GM12874 (cell line): ENCODE data around the gene NAV2.

Source experiments
- TF ChIP-seq, protein P1 (sequence below): IDR thresholded peaks from 2 replicates; pipeline ENCODE4 v1.5.1; 2011; ENCODE audit warnings: low read depth, mild to moderate bottlenecking, control low read depth, low read length, moderate library complexity; ENCODE audit not compliant: insufficient read depth

NAV2 gene

DNA sequence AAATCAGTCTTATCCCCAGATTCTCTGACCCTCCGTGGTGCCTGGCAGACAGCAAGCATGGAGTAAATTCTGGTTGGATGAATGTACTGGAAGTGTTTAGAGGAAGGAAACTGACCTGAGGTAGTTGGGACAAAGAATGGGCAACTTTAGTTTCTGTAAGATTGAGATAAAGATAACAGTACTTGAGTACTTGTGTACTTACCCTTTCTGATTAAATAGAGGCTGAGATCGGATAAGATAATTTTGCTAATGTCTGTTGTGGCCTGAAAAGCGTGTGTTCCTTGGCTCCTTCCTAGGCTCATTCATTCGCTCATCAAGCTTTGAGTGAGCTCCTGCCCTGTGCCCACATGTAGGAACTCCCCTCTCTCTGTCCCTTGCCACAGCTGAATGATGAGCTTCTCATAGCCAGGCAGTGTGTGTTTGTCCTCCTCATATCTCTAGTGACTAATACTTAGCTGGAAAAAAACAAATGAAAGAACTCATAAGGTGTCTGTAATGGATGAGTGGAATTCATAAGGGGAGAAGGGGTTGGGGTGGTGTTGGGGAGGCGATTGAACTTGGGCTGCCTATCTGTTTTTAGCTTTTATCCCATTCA is 329.5 kb downstream of the NAV2 start:
- TF ChIP-seq, protein P1, sequence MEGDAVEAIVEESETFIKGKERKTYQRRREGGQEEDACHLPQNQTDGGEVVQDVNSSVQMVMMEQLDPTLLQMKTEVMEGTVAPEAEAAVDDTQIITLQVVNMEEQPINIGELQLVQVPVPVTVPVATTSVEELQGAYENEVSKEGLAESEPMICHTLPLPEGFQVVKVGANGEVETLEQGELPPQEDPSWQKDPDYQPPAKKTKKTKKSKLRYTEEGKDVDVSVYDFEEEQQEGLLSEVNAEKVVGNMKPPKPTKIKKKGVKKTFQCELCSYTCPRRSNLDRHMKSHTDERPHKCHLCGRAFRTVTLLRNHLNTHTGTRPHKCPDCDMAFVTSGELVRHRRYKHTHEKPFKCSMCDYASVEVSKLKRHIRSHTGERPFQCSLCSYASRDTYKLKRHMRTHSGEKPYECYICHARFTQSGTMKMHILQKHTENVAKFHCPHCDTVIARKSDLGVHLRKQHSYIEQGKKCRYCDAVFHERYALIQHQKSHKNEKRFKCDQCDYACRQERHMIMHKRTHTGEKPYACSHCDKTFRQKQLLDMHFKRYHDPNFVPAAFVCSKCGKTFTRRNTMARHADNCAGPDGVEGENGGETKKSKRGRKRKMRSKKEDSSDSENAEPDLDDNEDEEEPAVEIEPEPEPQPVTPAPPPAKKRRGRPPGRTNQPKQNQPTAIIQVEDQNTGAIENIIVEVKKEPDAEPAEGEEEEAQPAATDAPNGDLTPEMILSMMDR, result no peak

DNA sequence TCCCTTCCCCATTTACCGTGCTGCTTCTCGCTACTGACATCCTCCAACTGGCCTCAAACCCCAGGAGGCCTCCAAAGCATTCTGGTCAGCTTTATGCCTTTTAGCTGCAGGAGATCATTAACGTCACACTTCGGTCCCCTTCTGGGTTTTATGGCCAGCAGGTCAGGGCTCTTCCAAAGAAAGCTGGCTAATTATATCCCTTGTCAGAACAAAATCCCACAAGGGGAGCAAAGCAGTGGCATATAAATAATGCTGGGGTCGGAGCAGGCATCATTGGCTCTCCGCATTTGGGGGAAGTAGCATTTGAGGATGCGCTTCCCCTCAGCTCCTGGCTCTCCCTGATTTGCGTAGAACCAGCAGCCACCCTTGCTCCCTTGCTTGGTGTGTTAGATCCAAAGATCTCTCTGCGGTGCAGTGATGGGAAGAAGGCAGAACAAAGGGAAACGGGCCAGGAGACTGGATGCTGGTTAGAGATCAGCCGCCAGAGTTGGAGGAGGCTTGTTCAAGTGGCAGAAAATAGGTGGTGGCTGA is 330.2 kb downstream of the NAV2 start:
- TF ChIP-seq, protein P1, result no peak

DNA sequence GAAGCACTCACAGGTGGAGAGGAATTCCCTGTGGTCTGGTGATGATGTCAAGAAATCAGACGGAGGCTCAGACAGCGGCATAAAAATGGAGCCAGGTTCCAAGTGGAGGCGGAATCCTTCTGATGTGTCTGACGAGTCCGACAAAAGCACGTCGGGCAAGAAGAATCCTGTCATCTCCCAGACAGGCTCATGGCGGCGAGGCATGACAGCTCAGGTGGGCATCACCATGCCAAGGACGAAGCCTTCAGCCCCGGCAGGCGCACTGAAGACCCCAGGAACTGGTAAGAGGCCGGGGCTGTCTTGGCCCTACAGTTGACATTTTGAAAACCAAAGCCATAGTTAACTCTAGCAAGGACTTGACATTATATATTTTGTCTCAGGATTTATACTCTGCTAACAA is 331.4 kb downstream of the NAV2 start:
- TF ChIP-seq, protein P1, result no peak

DNA sequence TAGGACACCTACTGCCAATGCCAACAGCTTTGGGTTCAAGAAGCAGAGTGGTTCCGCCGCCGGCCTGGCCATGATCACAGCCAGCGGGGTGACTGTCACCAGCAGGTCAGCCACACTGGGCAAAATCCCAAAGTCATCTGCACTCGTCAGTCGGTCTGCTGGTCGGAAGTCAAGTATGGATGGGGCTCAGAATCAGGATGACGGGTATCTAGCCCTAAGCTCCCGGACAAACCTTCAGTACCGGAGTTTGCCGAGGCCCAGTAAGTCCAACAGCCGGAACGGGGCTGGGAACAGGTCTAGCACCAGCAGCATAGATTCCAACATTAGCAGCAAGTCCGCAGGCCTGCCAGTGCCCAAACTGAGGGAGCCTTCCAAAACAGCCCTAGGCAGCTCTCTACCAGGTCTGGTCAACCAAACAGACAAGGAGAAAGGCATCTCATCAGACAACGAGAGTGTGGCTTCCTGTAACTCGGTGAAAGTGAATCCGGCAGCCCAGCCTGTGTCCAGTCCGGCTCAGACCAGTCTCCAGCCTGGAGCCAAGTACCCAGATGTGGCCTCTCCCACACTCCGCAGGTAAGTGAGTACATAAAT is 332.6 kb downstream of the NAV2 start:
- TF ChIP-seq, protein P1, result no peak

DNA sequence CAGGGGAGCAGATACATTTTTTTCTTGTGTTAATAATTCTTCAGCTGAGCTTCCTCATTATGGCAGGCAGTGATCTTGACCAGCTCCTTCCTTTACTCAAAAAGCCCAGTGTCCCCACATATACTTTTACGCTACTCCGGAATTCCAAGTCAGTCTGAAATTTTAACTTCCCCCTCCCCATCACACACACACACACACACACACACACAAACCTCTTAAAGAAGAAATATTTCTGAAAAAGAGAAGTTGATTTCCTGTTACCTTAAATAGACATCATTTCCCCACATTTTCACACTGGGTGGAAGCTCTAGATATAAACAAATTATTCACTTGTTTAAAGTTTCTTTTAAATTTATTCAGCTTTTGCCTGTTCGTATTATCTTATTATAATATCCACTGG is 333.8 kb downstream of the NAV2 start:
- TF ChIP-seq, protein P1, result no peak

DNA sequence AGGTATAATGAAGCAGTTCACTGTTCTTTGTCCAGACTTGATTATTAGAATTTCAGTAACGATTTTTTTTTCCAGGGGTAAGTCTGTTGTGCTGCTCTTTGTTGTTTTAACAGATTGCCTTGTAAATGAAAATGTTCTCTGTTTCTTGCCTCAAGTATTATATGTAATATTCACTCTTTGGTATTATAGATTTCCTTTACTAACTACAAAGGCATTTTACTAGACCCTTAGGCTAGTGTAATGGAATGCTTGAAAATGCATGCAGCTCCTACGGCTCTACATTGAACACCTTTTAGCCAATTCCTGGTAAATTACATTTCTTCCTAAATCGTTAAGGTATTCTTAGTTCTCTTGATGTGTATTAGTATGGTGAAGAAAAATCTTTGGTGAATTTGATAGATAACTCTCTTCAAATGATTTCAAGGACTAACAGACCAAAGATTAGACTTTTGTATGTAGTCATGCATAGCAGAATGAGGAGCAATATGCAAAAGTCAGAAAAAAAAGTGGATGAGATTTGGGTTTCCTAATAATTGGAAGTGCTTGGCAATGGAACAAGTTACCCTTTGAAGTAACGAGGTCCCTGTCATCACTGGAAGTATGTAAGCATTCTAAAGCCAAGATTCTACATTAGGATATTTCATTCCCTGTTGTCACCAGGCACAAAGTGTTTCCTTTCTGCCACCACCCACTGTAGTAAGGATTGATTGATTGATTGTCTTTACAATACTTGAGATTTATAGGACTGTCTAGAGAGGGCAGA is 334.6 kb downstream of the NAV2 start:
- TF ChIP-seq, protein P1, result no peak

DNA sequence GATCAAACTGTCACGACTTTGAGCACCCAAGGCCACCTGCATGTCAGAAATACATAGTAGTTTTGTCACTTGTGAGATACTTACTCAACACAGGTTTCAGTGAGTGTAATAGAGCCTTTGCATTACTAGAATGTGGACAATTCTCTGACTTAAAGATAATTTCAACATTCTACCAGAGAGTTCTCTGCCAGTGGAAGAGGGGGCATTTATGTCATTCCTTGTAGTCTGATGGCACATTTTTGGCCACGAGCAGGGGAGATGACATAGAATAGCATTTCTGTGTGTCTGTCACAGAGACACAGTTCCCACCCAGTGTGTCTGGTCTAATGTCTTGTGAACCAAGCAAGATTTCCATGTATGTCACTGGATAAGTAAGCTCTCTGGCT is 335.1 kb downstream of the NAV2 start:
- TF ChIP-seq, protein P1, result no peak
